Activated CD8-positive, alpha-beta memory T cell treated with anti-CD3 and anti-CD28 coated beads for 48 hours (primary cell): ENCODE measurements around the gene SLC26A2.
A peak's percentile ranks its signal among the peaks of the same experiment; 100 is the strongest.
"Not testable (repeated sequence)": the region's sequence is repeated elsewhere in the genome, so short reads cannot be mapped to it uniquely, and the experiment has no call there.

ENCODE experiments used
- DNase-seq, 3 experiments: peaks; one replicate each; pipeline ENCODE4 v3.0.0-alpha.2; 2020; ENCODE audit warnings: low read depth in 2 of 3, low spot score in 2 of 3

SLC26A2 gene

GRCh38 chr5:149936700-149937091, 23.9 kb upstream of the SLC26A2 start:
- DNase-seq, result no peak

GRCh38 chr5:149937610-149938009, 22.9 kb upstream of the SLC26A2 start:
- DNase-seq, result no peak

GRCh38 chr5:149938279-149938678, 22.3 kb upstream of the SLC26A2 start:
- no peak for DNase-seq

- DNase-seq, result no peak
Observed at GRCh38 chr5:149938791-149939358, 21.7 kb upstream of the SLC26A2 start.

- DNase-seq, result no peak
Observed at GRCh38 chr5:149939546-149939945, 21.0 kb upstream of the SLC26A2 start.

- DNase-seq, result no peak
Observed at GRCh38 chr5:149940077-149940574, 20.4 kb upstream of the SLC26A2 start.

- DNase-seq, result no peak
Observed at GRCh38 chr5:149940941-149941644, 19.5 kb upstream of the SLC26A2 start.

- no peak for DNase-seq
Observed at GRCh38 chr5:149941795-149942194, 18.8 kb upstream of the SLC26A2 start.

- DNase-seq, result no peak
Observed at GRCh38 chr5:149942199-149942598, 18.4 kb upstream of the SLC26A2 start.

- DNase-seq, result not testable (repeated sequence)
Observed at GRCh38 chr5:149942741-149943169, 17.8 kb upstream of the SLC26A2 start.

GRCh38 chr5:149943177-149943949, 17.2 kb upstream of the SLC26A2 start:
- not testable (repeated sequence) for DNase-seq

GRCh38 chr5:149944666-149945065, 15.9 kb upstream of the SLC26A2 start, which contains the start of gene PDE6A:
PDE6A (minus strand) TSS chr5:149944793; CDS start chr5:149944673, 120 bp downstream.
- no peak for DNase-seq

- no peak for DNase-seq
Observed at GRCh38 chr5:149946118-149946517, 14.4 kb upstream of the SLC26A2 start.

- DNase-seq, result no peak
Observed at GRCh38 chr5:149948993-149949392, 11.6 kb upstream of the SLC26A2 start.

GRCh38 chr5:149951138-149951749, 9.3 kb upstream of the SLC26A2 start:
- no peak for DNase-seq

GRCh38 chr5:149953436-149954121, 7.0 kb upstream of the SLC26A2 start:
- DNase-seq, result no peak

- no peak for DNase-seq
Observed at GRCh38 chr5:149954798-149955197, 5.8 kb upstream of the SLC26A2 start.

- DNase-seq, result no peak
Observed at GRCh38 chr5:149956685-149957084, 3.9 kb upstream of the SLC26A2 start.

GRCh38 chr5:149957855-149958254, 2.7 kb upstream of the SLC26A2 start:
- no peak for DNase-seq

GRCh38 chr5:149959406-149960236, 937 bp upstream of the SLC26A2 start:
- DNase-seq, result peak in 2 of 3 experiments; percentile 13 to 23
